C4-2B (cell line): ENCODE data around the gene TDP1.

Experiments
- H3K27ac ChIP-seq: fragments of 450-650 bp; 2 replicates; pipeline ENCODE4 v1.5.1; 2017
- ZFX ChIP-seq: fragments of 450-650 bp; IDR thresholded peaks from 2 replicates; pipeline ENCODE4 v1.6.1; 2017
- TF ChIP-seq, protein P1 (sequence below): fragments of 450-650 bp; conservative IDR thresholded peaks from 2 replicates; pipeline ENCODE4 v1.5.1; 2017; ENCODE audit warnings: mild to moderate bottlenecking

TDP1 gene

DNA sequence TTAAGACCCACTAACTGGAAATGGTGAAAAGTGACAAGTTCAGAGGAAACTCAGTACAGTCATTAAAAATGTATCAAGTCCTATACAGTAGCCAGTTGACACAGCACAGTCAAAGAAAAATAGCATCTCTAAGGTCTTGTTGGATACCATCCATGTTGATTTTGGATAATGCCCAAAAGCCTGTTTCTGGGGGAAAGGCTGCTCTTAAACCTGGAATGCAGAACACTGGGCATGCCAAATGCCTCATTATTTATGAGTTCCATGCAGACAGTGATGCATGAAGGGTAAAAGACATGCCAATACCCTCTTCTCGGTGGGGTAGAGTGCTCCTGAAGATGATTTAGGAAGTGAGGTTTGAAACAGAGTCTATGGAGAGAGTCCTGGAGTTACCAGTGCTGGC lies 135.7 kb downstream of the TDP1 start:
- no peak overlapping the region for H3K27ac ChIP-seq
- TF ChIP-seq, protein P1, sequence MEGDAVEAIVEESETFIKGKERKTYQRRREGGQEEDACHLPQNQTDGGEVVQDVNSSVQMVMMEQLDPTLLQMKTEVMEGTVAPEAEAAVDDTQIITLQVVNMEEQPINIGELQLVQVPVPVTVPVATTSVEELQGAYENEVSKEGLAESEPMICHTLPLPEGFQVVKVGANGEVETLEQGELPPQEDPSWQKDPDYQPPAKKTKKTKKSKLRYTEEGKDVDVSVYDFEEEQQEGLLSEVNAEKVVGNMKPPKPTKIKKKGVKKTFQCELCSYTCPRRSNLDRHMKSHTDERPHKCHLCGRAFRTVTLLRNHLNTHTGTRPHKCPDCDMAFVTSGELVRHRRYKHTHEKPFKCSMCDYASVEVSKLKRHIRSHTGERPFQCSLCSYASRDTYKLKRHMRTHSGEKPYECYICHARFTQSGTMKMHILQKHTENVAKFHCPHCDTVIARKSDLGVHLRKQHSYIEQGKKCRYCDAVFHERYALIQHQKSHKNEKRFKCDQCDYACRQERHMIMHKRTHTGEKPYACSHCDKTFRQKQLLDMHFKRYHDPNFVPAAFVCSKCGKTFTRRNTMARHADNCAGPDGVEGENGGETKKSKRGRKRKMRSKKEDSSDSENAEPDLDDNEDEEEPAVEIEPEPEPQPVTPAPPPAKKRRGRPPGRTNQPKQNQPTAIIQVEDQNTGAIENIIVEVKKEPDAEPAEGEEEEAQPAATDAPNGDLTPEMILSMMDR = no peak
- TF ChIP-seq ZFX = no peak

DNA sequence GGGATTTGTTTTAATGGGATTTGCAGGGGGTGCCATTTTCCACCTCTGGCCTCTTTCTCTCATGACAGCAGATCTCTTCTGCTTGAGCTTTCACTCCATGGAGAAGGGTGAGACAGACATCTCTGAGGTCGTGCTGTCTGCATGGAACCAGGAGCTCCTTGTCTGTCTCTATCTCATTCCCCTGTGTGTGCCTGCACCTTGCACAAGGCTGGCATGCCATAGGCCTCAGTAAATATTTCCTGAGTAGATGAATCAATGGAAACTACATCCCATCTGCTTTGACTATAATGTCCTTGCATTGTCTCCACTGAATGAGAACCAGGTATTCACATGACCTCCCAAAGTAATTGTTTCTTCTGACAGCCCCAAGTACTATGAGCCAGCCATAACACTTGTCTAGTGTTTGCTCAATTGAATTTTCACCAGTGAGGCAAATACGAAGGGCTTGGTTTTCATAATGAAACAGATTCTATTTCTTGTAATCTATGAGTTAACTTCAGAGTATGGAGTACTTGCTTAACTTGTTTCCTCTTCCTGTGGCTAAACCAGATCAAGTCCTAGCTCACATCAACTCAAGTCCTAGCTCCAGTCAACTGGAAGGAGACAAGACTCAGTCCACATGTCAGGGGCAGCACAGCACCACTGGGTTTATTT lies 138.3 kb downstream of the TDP1 start:
- TF ChIP-seq, protein P1 = no peak
- no peak for TF ChIP-seq ZFX
- no peak overlapping the region for H3K27ac ChIP-seq
